GM12875 (cell line): Measurements from ENCODE around the gene CCDC82.

Experiments
- H3K4me3 ChIP-seq: one replicate; pipeline ENCODE4 v1.5.1; 2011; ENCODE audit warnings: low read depth, low read length, control low read depth
- CTCF ChIP-seq: IDR thresholded peaks from 2 replicates; pipeline ENCODE4 v1.5.1; 2011; ENCODE audit warnings: low read depth, mild to moderate bottlenecking, control low read depth, inconsistent platforms, low read length, moderate library complexity, borderline replicate concordance; ENCODE audit not compliant: insufficient read depth

Gene CCDC82

GRCh38 chr11:96365493-96365892 lies 24.2 kb downstream of the CCDC82 start:
- TF ChIP-seq CTCF: no peak
- no peak overlapping the region for H3K4me3 ChIP-seq

- H3K4me3 ChIP-seq: no peak overlapping the region
- TF ChIP-seq CTCF: no peak
Measured at GRCh38 chr11:96361778-96362177, 27.9 kb downstream of the CCDC82 start.

- H3K4me3 ChIP-seq: no peak overlapping the region
- TF ChIP-seq CTCF: no peak
Measured at GRCh38 chr11:96358321-96358720, 31.4 kb downstream of the CCDC82 start.

GRCh38 chr11:96357794-96358193 lies 31.9 kb downstream of the CCDC82 start:
- no peak for TF ChIP-seq CTCF

GRCh38 chr11:96356848-96357247 lies 32.9 kb downstream of the CCDC82 start:
- no peak overlapping the region for H3K4me3 ChIP-seq
- no peak for TF ChIP-seq CTCF

More at GRCh38 chr11:96357794-96358193, 31.9 kb downstream of the CCDC82 start:
- no peak overlapping the region for H3K4me3 ChIP-seq

- TF ChIP-seq CTCF: peak; percentile 92
- peak within 1 kb of the TSS; percentile 55 for H3K4me3 ChIP-seq
Measured at GRCh38 chr11:96342961-96343711, 46.6 kb downstream of the CCDC82 start, which contains the start of gene MAML2. MAML2 (minus strand) TSS chr11:96343195; CDS start chr11:96341895, 1,300 bp downstream.
